ENCODE measurements around the gene RAB3B.

DNA sequence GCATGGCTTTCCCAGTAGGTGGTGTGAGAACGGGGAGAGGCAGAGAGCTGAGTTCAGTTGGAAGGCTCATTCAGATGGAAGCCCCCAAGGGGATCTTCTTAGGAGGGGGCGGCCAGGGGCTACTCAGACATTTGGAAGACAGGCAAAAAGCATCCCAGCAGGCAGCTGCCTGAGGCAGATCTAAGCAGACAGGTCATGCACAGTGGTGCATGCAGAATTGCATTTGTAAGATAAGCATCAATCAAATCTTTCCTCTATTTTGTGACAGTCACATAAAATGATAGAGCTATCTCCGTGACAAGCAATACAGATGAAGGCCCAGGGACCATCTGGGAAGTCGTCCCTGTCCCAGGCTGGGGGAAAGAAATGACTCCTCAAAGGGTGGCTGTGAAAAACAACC lies 3.8 kb downstream of the RAB3B start:
- TF ChIP-seq, protein P1, sequence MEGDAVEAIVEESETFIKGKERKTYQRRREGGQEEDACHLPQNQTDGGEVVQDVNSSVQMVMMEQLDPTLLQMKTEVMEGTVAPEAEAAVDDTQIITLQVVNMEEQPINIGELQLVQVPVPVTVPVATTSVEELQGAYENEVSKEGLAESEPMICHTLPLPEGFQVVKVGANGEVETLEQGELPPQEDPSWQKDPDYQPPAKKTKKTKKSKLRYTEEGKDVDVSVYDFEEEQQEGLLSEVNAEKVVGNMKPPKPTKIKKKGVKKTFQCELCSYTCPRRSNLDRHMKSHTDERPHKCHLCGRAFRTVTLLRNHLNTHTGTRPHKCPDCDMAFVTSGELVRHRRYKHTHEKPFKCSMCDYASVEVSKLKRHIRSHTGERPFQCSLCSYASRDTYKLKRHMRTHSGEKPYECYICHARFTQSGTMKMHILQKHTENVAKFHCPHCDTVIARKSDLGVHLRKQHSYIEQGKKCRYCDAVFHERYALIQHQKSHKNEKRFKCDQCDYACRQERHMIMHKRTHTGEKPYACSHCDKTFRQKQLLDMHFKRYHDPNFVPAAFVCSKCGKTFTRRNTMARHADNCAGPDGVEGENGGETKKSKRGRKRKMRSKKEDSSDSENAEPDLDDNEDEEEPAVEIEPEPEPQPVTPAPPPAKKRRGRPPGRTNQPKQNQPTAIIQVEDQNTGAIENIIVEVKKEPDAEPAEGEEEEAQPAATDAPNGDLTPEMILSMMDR (IDR thresholded peaks at IDR 0.05; ENCODE audit: poor library complexity): no peak
- TF ChIP-seq EZH2phosphoT487 (IDR thresholded peaks at IDR 0.05; ENCODE audit: low read depth, severe bottlenecking, unreplicated experiment) (no peak), EZH2 (IDR thresholded peaks at IDR 0.05; ENCODE audit: borderline replicate concordance) (no peak)
